Inflammatory macrophage treated with lipopolysaccharide for 4 hours (primary cell): ENCODE results near the gene POU4F1.
A peak's percentile ranks its signal among the peaks of the same experiment; 100 is the strongest.

ENCODE experiments used
- DNase-seq: peaks from one replicate; pipeline ENCODE4 v3.0.0-alpha.2; 2020

POU4F1 gene

GRCh38 chr13:78589206-78589605, 14.1 kb downstream of the POU4F1 start:
- DNase-seq, result no peak

- DNase-seq, result no peak
These were observed 16.0 kb downstream of the POU4F1 start for GRCh38 chr13:78587395-78587794.

GRCh38 chr13:78586706-78587105, 16.6 kb downstream of the POU4F1 start:
- DNase-seq, result no peak

GRCh38 chr13:78576261-78576660, 27.1 kb downstream of the POU4F1 start:
- peak; percentile 53 for DNase-seq

- no peak for DNase-seq
These were observed 30.9 kb downstream of the POU4F1 start for GRCh38 chr13:78572459-78572858.

- no peak for DNase-seq
These were observed 34.3 kb downstream of the POU4F1 start for GRCh38 chr13:78569029-78569428.

- no peak for DNase-seq
These were observed 36.7 kb downstream of the POU4F1 start for GRCh38 chr13:78566631-78567030.

- peak; percentile 34 for DNase-seq
These were observed 41.0 kb downstream of the POU4F1 start for GRCh38 chr13:78562237-78562889.
